ENCODE results near the gene LBR. TPM values are rescaled to one million over a fixed set of nuclear protein-coding genes. Genes with fewer than 3 reads are reported as not detected.

LBR gene
- total RNA-seq, 1 donor from 2014 or later, result 195 TPM

DNA sequence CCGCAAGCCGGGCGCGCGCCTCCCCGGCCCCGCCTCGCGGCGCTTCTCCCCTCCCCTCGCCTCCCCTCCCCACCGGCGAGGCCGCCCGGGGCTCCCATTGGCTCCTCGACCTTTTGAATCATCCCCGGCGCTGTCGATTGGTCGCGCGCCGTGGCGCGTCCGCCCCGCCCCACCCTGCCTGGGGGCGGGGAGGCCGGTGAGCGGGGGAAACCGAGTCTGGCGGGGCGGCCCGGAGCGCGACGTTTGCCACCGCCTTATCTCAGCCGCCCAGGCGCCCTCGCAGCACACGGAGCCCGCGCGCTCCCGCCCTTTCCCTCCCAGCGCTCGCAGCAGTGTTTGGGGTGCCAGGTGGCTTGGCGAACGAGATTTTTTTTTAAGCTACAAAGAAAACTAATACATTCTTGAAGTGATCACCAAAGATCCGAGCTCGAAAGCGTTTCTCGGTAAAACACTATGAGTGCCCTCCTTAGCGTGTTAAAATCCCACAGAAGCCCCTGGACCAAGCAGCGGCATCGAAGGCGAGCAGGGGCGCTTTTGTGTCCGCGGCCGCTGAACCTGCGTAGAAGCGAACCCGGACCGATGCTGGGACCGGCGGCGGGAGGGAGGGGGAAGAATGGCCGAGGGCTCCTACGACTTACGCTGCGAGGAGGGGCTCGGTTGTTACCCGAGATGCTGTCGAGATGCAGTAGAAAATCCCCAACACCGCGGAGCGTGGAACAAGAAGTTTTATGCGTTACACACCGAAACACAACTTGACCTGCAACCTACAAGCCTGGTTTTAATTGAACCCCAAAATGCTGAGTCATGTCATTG is 436 bp upstream of the LBR start:
- H3K27ac Mint-ChIP-seq, result peak overlapping the region; percentile 95
- DNase-seq, result peak; percentile 98
- H3K27me3 Mint-ChIP-seq, result no peaks in the 10 kb centered on the region
- H3K4me1 Mint-ChIP-seq, result peaks cover 50% of the 10 kb centered on the region
- peaks cover 17% of the 10 kb centered on the region for H3K36me3 Mint-ChIP-seq (ENCODE audit: low read depth)
- H3K9me3 Mint-ChIP-seq, result no peaks in the 10 kb centered on the region
- intact Hi-C loops (cut with micrococcal nuclease), result loop anchor here (1.0 to 5.0 kb wide), 9 partner anchors 17 to 1046 kb away; partner anchors contain the start of genes PARP1, PYCR2, SDE2 and SRP9
- peak overlapping the region; percentile 90 for H3K4me3 Mint-ChIP-seq

GRCh38 chr1:225426395-225427234 is 1.2 kb downstream of the LBR start:
- Mint-ChIP-seq H3K4me1 (peaks cover 64% of the 10 kb centered on the region), H3K9me3 (no peaks in the 10 kb centered on the region), H3K36me3 (ENCODE audit: low read depth) (peaks cover 31% of the 10 kb centered on the region), H3K4me3 (peak overlapping the region; percentile 90), H3K27me3 (no peaks in the 10 kb centered on the region), H3K27ac (peak overlapping the region; percentile 82)
- intact Hi-C loops (cut with micrococcal nuclease), result loop anchor here (2.0 to 5.0 kb wide), 4 partner anchors 351 to 1044 kb away; partner anchors contain the start of genes H3-3A, PARP1 and SRP9
- DNase-seq, result peak; percentile 81

- no peaks in the 10 kb centered on the region for H3K9me3 Mint-ChIP-seq
- H3K36me3 Mint-ChIP-seq (ENCODE audit: low read depth), result peaks cover 39% of the 10 kb centered on the region
- intact Hi-C loops (cut with micrococcal nuclease), result loop anchor here (5.0 kb wide), 3 partner anchors 352 to 1043 kb away; partner anchors contain the start of genes PARP1 and SRP9
- peaks cover 62% of the 10 kb centered on the region for H3K4me1 Mint-ChIP-seq
- no peak for DNase-seq
- H3K27me3 Mint-ChIP-seq, result no peaks in the 10 kb centered on the region
- peak overlapping the region; percentile 82 for H3K27ac Mint-ChIP-seq
- H3K4me3 Mint-ChIP-seq, result peak overlapping the region; percentile 90
These were observed 2.5 kb downstream of the LBR start for GRCh38 chr1:225425201-225425786.

GRCh38 chr1:225424562-225425200 is 3.2 kb downstream of the LBR start:
- Mint-ChIP-seq H3K27me3 (no peaks in the 10 kb centered on the region), H3K27ac (peak overlapping the region; percentile 44)

DNA sequence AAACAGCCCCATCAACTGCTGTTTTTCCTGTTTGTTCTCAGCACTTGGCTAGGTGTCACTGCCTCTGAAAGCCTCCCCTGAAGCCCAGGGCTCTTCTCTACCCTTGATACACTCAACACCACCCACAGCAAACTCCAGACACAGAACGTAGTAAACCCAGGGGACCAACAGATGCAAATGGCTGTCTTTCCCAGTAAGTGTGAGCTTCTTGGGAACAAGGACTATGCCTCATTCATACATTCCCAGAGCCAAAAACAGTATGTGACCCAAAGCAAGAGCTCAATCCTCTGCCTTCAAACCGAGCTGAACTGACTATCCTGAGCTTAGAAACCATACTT is 4.4 kb downstream of the LBR start:
- Mint-ChIP-seq H3K27me3 (no peaks in the 10 kb centered on the region), H3K4me3 (peak overlapping the region; percentile 13), H3K4me1 (peaks cover 56% of the 10 kb centered on the region), H3K27ac (peak overlapping the region; percentile 64), H3K9me3 (no peaks in the 10 kb centered on the region), H3K36me3 (ENCODE audit: low read depth) (peaks cover 49% of the 10 kb centered on the region)
- DNase-seq, result no peak
- intact Hi-C loops (cut with micrococcal nuclease), result no loop called here

More at GRCh38 chr1:225424562-225425200, 3.2 kb downstream of the LBR start:
- H3K36me3 Mint-ChIP-seq (ENCODE audit: low read depth), result peaks cover 41% of the 10 kb centered on the region
- no peak for DNase-seq
- H3K9me3 Mint-ChIP-seq, result no peaks in the 10 kb centered on the region
- peaks cover 61% of the 10 kb centered on the region for H3K4me1 Mint-ChIP-seq
- intact Hi-C loops (cut with micrococcal nuclease), result loop anchor here (5.0 kb wide), 3 partner anchors 353 to 1042 kb away; partner anchors contain the start of genes PARP1 and SRP9
- peak overlapping the region; percentile 90 for H3K4me3 Mint-ChIP-seq

DNA sequence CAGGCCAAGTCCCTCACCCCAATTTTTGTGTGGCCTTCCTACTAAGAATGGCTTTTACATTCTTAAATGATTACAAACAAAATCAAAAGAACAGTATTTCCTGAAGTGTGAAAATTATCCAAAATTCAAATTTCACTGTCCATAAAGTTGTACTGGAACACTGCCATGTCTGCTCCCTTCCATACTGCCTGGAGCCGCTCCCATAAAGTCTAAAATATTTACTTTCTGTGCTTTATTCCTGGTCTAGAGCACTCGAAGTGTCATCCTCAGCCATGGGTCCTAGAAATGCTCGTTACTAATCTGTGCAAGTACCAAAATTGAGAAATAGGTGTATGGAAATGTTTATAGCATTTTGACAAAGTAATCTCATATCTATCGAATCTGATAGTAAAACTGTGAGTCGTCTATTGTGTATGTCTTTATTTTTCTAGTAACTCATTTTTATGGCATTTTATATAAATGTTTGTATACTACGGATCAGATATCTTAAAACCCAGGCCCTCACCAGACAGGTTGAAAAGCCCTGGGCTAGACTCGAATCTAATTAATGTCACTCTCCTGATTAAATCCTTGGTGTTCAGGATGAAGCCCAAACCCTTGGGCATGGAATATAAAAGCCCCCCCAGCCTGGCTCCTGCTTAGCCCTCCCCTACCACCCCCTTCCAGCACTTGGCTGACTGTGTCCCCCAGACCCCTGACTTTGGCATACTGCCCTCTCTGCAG is 4.9 kb downstream of the LBR start:
- intact Hi-C loops (cut with micrococcal nuclease), result no loop called here
- Mint-ChIP-seq H3K4me1 (peaks cover 54% of the 10 kb centered on the region), H3K4me3 (peak overlapping the region; percentile 13), H3K9me3 (no peaks in the 10 kb centered on the region), H3K36me3 (ENCODE audit: low read depth) (peaks cover 53% of the 10 kb centered on the region), H3K27me3 (no peaks in the 10 kb centered on the region), H3K27ac (peak overlapping the region; percentile 64)
- no peak for DNase-seq

DNA sequence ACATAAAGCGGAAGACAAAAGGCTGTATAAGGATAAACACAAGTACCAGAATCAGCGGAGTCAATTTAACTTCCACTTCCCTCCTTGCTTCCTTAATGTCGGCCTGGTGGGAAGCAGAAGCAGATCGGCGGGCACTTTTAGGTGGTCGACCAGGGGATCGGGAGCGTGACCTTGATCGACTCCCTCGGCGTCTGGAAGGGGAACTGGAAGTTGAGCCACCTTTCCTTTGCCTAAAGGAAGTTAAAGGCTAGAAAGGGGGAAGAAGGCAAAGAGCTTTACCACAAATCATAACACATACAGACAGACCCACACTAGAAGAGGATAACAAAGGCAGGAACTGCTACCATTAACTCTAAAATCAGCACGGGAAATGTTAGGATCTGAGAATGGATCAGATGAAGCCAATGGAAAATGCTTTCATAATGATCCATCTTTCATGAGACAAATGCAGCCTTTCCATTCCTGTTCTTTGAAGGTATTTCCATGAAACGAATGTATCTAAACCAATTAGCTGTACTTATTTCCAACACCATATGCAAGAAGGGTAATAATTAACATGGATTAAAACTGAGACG is 5.7 kb downstream of the LBR start:
- Mint-ChIP-seq H3K27ac (peak overlapping the region; percentile 61), H3K9me3 (no peaks in the 10 kb centered on the region), H3K27me3 (no peaks in the 10 kb centered on the region), H3K4me3 (no peak overlapping the region), H3K36me3 (ENCODE audit: low read depth) (peaks cover 59% of the 10 kb centered on the region), H3K4me1 (peaks cover 57% of the 10 kb centered on the region)
- intact Hi-C loops (cut with micrococcal nuclease), result no loop called here
- DNase-seq, result no peak

DNA sequence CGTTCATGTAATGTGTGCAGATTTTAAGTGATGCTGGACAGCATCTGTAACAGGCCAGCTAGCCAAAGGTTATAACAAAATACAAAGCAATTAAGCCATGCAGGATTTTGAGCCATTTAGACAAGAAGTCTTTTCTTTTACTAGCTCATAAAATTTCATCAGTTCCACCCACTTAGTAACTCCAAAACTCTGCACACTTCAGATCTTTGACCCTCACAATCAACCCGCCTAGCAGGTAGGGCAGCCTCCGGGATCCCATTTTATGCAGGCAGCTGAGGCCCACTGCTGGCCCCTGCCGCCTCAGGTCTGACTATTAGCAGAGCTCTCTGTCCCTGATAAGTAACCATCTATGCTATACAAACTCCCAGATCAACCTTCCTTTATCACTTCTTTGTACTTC is 9.2 kb downstream of the LBR start:
- DNase-seq, result no peak
- H3K4me1 Mint-ChIP-seq, result peaks cover 40% of the 10 kb centered on the region
- peaks cover 75% of the 10 kb centered on the region for H3K36me3 Mint-ChIP-seq (ENCODE audit: low read depth)
- no peak overlapping the region for H3K4me3 Mint-ChIP-seq
- H3K27ac Mint-ChIP-seq, result peak overlapping the region; percentile 34
- no peaks in the 10 kb centered on the region for H3K9me3 Mint-ChIP-seq
- no peaks in the 10 kb centered on the region for H3K27me3 Mint-ChIP-seq
- intact Hi-C loops (cut with micrococcal nuclease), result no loop called here

GRCh38 chr1:225418059-225418458 is 9.8 kb downstream of the LBR start:
- no peak overlapping the region for H3K4me3 Mint-ChIP-seq
- H3K36me3 Mint-ChIP-seq (ENCODE audit: low read depth), result peaks cover 73% of the 10 kb centered on the region
- peaks cover 35% of the 10 kb centered on the region for H3K4me1 Mint-ChIP-seq
- no peak overlapping the region for H3K27ac Mint-ChIP-seq
- DNase-seq, result no peak
- H3K9me3 Mint-ChIP-seq, result no peaks in the 10 kb centered on the region
- intact Hi-C loops (cut with micrococcal nuclease), result no loop called here
- H3K27me3 Mint-ChIP-seq, result no peaks in the 10 kb centered on the region

DNA sequence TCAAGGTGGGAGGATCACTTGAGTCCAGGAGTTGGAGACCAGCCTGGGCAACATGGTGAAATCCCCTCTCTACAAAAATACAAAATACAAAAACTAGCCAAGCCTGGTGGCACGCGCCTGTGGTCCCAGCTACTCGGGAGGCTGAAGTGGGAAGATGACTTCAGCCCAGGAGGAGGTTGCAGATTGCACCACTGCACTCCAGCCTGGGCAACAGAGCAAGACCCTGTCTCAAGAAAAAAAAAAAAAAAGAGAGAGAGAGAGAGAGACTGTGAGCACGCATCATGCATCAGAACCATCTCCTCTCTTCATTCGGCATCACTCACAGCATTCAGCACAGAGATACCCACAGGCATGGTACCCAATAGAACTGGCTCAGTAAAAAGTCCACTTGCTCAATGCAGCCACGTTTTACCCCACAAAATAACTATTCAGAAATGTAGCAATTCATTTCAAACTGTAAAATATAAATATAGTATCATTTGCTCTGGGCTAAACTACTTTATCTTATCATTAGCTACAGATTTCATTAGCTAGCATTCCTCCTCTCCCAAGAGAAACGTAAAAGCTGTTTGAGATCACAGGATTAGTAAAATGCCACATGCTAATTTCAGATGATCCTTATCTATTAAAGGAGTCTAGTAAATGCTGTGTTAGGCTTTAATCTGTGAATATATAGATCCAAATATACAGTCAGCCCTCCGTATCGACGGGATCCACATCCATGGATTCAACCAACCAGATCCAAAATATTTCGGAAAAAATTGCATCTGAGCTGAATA is 11.7 kb downstream of the LBR start:
- no peak for DNase-seq
- no peak overlapping the region for H3K4me3 Mint-ChIP-seq

DNA sequence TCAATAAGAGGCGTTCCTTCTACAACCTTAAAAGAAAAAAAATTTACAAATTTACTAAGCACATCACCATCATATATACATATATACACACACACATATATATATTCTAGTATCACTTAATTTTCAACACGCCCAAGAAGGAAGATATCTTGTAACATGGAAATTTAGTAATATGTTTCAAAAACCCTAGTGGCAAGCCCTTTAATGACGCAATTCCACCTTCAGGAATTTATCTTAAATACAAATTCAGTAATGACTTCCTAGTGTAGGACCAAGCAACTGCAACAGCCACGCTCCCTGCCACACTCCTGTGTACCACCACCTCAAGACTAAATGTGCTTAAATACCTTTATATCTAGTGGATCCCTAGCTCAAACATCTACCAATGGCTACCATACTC is 12.5 kb downstream of the LBR start:
- Mint-ChIP-seq H3K4me3 (no peak overlapping the region), H3K27ac (no peak overlapping the region), H3K9me3 (no peaks in the 10 kb centered on the region), H3K36me3 (ENCODE audit: low read depth) (peaks cover 72% of the 10 kb centered on the region), H3K4me1 (peaks cover 22% of the 10 kb centered on the region), H3K27me3 (no peaks in the 10 kb centered on the region)
- intact Hi-C loops (cut with micrococcal nuclease), result no loop called here
- DNase-seq, result no peak

More for the DNA sequence above, 11.7 kb downstream of the LBR start:
- Mint-ChIP-seq H3K27ac (no peak overlapping the region), H3K27me3 (no peaks in the 10 kb centered on the region), H3K9me3 (no peaks in the 10 kb centered on the region), H3K4me1 (peaks cover 23% of the 10 kb centered on the region), H3K36me3 (ENCODE audit: low read depth) (peaks cover 74% of the 10 kb centered on the region)
- intact Hi-C loops (cut with micrococcal nuclease), result no loop called here

DNA sequence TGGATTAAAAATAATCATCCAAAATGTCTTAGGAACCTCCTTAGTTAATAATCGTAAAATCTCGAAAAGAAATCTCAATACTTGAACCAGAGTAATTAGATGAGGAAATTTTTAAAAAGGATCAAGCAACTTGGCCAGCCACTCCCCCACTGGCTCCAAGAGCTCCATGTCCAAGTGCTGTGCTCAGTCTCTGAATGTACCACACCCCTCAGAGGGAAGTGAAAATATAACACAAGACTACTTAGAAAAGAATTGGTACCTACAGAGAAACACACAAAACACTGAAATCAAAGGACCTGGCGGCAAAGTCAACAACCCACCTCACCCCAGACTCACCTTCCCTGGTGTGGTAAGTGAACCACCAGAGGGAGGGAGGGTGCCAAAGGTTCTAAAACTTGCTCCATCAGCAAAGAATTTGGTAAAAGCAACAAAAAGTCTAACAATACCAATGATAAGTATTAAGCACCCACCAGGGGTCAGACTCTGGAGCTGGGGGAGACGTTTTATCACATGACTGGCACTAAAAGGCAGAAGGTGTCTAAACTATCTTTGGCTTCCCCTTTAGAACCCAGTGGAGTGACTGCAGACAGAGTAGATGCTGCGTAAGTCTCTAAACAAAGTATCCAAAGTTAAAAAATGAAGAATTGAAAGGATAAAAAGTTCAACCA is 14.0 kb downstream of the LBR start:
- intact Hi-C loops (cut with micrococcal nuclease), result no loop called here
- no peak for DNase-seq
- no peak overlapping the region for H3K4me3 Mint-ChIP-seq
- H3K36me3 Mint-ChIP-seq (ENCODE audit: low read depth), result peaks cover 74% of the 10 kb centered on the region
- H3K27ac Mint-ChIP-seq, result no peak overlapping the region
- H3K4me1 Mint-ChIP-seq, result peaks cover 18% of the 10 kb centered on the region
- no peaks in the 10 kb centered on the region for H3K27me3 Mint-ChIP-seq
- H3K9me3 Mint-ChIP-seq, result no peaks in the 10 kb centered on the region
